Stimulated activated CD4-positive, alpha-beta T cell treated with anti-CD3 and anti-CD28 coated beads, Interleukin-4, amount 100 ng/mL, for 24 hours (primary cell): ENCODE results near the gene TMEM141.
A peak's percentile ranks its signal among the peaks of the same experiment; 100 is the strongest.

Source experiments
- DNase-seq: peaks from one replicate; pipeline ENCODE4 v3.0.0-alpha.2; 2020

Gene TMEM141

GRCh38 chr9:136790640-136791515 lies at the start of gene TMEM141:
TSS of gene TMEM141 (plus strand) at chr9:136791344. CDS start at chr9:136791371, 27 bp downstream.
- DNase-seq = peak; percentile 100

GRCh38 chr9:136741883-136742571 lies 49.1 kb upstream of the TMEM141 start:
- DNase-seq = peak; percentile 35

GRCh38 chr9:136742591-136743391 lies 48.4 kb upstream of the TMEM141 start, which contains the start of gene LCN10:
TSS of gene LCN10 (minus strand) at chr9:136742940. CDS start at chr9:136742903, 37 bp downstream.
- DNase-seq = no peak

- no peak for DNase-seq
Observed at GRCh38 chr9:136743639-136744211, 47.4 kb upstream of the TMEM141 start.

- no peak for DNase-seq
Observed at GRCh38 chr9:136744773-136745172, 46.4 kb upstream of the TMEM141 start.

GRCh38 chr9:136745389-136746154 lies 45.6 kb upstream of the TMEM141 start:
- DNase-seq = no peak

- no peak for DNase-seq
Observed at GRCh38 chr9:136746155-136746490, 45.0 kb upstream of the TMEM141 start.

GRCh38 chr9:136746621-136747020 lies 44.5 kb upstream of the TMEM141 start:
- DNase-seq = no peak

- DNase-seq = no peak
Observed at GRCh38 chr9:136747161-136748060, 43.7 kb upstream of the TMEM141 start.

- DNase-seq = no peak
Observed at GRCh38 chr9:136748201-136748600, 42.9 kb upstream of the TMEM141 start, which contains the start of gene LCN6. TSS of gene LCN6 (minus strand) at chr9:136748525. CDS start at chr9:136748483, 42 bp downstream.

GRCh38 chr9:136748666-136749611 lies 42.2 kb upstream of the TMEM141 start:
- DNase-seq = no peak

- DNase-seq = no peak
Observed at GRCh38 chr9:136750526-136750925, 40.6 kb upstream of the TMEM141 start.

- DNase-seq = no peak
Observed at GRCh38 chr9:136751244-136751643, 39.9 kb upstream of the TMEM141 start.

GRCh38 chr9:136751814-136752213 lies 39.3 kb upstream of the TMEM141 start:
- DNase-seq = no peak

GRCh38 chr9:136753371-136754058 lies 37.6 kb upstream of the TMEM141 start:
- DNase-seq = no peak

GRCh38 chr9:136754059-136754572 lies 37.0 kb upstream of the TMEM141 start:
- DNase-seq = no peak

- DNase-seq = no peak
Observed at GRCh38 chr9:136754626-136755301, 36.4 kb upstream of the TMEM141 start.
